H9 (cell line): ENCODE results near the gene TMEM52B. TPM values are rescaled to one million over a fixed set of nuclear protein-coding genes. Genes with fewer than 3 reads are reported as not detected.

ENCODE experiments used
- DNase-seq: peaks from one replicate; pipeline ENCODE4 v3.0.0-alpha.2; 2017
- H2AFZ ChIP-seq: one replicate; pipeline ENCODE4 v1.6.1; 2013; ENCODE audit warnings: mild to moderate bottlenecking, low read length, control low read depth, moderate library complexity
- H2AK5ac ChIP-seq: 2 replicates; pipeline ENCODE4 v1.6.1; 2013; ENCODE audit warnings: low read length, control low read depth, mixed read lengths; ENCODE audit not compliant: insufficient read length
- H2BK120ac ChIP-seq: one replicate; pipeline ENCODE4 v1.6.1; 2013; ENCODE audit warnings: low read depth, mild to moderate bottlenecking, low read length, control low read depth, inconsistent platforms; ENCODE audit not compliant: poor library complexity, severe bottlenecking
- H2BK12ac ChIP-seq: 2 replicates; pipeline ENCODE4 v1.6.1; 2013; ENCODE audit warnings: low read length, control low read depth, mixed read lengths, low read depth; ENCODE audit not compliant: insufficient read length
- H2BK15ac ChIP-seq: 2 replicates; pipeline ENCODE4 v1.6.1; 2013; ENCODE audit warnings: low read depth, low read length, control low read depth
- H2BK20ac ChIP-seq: one replicate; pipeline ENCODE4 v1.6.1; 2013; ENCODE audit warnings: low read depth, mild to moderate bottlenecking, low read length, control low read depth, inconsistent platforms; ENCODE audit not compliant: poor library complexity, severe bottlenecking
- H2BK5ac ChIP-seq: 2 replicates; pipeline ENCODE4 v1.6.1; 2013; ENCODE audit warnings: low read length, control low read depth, mixed read lengths; ENCODE audit not compliant: insufficient read length
- H3K14ac ChIP-seq: 2 replicates; pipeline ENCODE4 v1.6.1; 2013; ENCODE audit warnings: low read length, control low read depth; ENCODE audit not compliant: insufficient read depth
- H3K18ac ChIP-seq: 2 replicates; pipeline ENCODE4 v1.6.1; 2013; ENCODE audit warnings: low read depth, mild to moderate bottlenecking, mixed read lengths, low read length, control low read depth; ENCODE audit not compliant: insufficient read length
- H3K23ac ChIP-seq: 2 replicates; pipeline ENCODE4 v1.6.1; 2013; ENCODE audit warnings: low read length, control low read depth, mixed read lengths, low read depth; ENCODE audit not compliant: insufficient read length
- H3K23me2 ChIP-seq: 2 replicates; pipeline ENCODE4 v1.6.1; 2013; ENCODE audit warnings: low read depth, mild to moderate bottlenecking, mixed read lengths, low read length, control low read depth; ENCODE audit not compliant: insufficient read length, poor library complexity, severe bottlenecking
- H3K27ac ChIP-seq: 2 replicates; pipeline ENCODE4 v1.5.1; 2013; ENCODE audit warnings: low read length, control low read depth, mixed read lengths, low read depth; ENCODE audit not compliant: insufficient read length
- H3K27me3 ChIP-seq: 2 replicates; pipeline ENCODE4 v1.6.1; 2013; ENCODE audit warnings: low read length, control low read depth, inconsistent platforms; ENCODE audit not compliant: insufficient read depth
- H3K4ac ChIP-seq: 2 replicates; pipeline ENCODE4 v1.6.1; 2013; ENCODE audit warnings: low read depth, mild to moderate bottlenecking, control low read depth, inconsistent platforms, low read length, moderate library complexity
- H3K4me1 ChIP-seq: 2 replicates; pipeline ENCODE4 v1.6.1; 2013; ENCODE audit warnings: low read length, control low read depth, inconsistent platforms; ENCODE audit not compliant: insufficient read depth
- H3K4me2 ChIP-seq: 2 replicates; pipeline ENCODE4 v1.6.1; 2013; ENCODE audit warnings: low read length, control low read depth, mixed read lengths; ENCODE audit not compliant: insufficient read length, insufficient read depth
- H3K56ac ChIP-seq: 2 replicates; pipeline ENCODE4 v1.6.1; 2013; ENCODE audit warnings: low read depth, mild to moderate bottlenecking, mixed read lengths, low read length, control low read depth; ENCODE audit not compliant: insufficient read length
- H3K79me1 ChIP-seq: 2 replicates; pipeline ENCODE4 v1.6.1; 2013; ENCODE audit warnings: low read depth, mild to moderate bottlenecking, moderate library complexity, low read length, control low read depth, inconsistent platforms; ENCODE audit not compliant: insufficient read depth, poor library complexity, severe bottlenecking
- H3K79me2 ChIP-seq: 2 replicates; pipeline ENCODE4 v1.6.1; 2013; ENCODE audit warnings: low read length, control low read depth, inconsistent platforms; ENCODE audit not compliant: insufficient read depth
- H3K9ac ChIP-seq: 2 replicates; pipeline ENCODE4 v1.6.1; 2013; ENCODE audit warnings: low read length, control low read depth, mixed read lengths; ENCODE audit not compliant: insufficient read length; ENCODE audit errors: extremely low read depth
- H3K9me3 ChIP-seq: one replicate; pipeline ENCODE4 v1.6.1; 2013; ENCODE audit warnings: low read depth, low read length, inconsistent platforms; ENCODE audit not compliant: control insufficient read depth
- H3T11ph ChIP-seq: one replicate; pipeline ENCODE4 v1.6.1; 2013; ENCODE audit warnings: mild to moderate bottlenecking, low read length, control low read depth, inconsistent platforms
- H4K20me1 ChIP-seq: one replicate; pipeline ENCODE4 v1.6.1; 2013; ENCODE audit not compliant: control insufficient read depth, insufficient read length, insufficient read depth
- H4K5ac ChIP-seq: 2 replicates; pipeline ENCODE4 v1.6.1; 2013; ENCODE audit warnings: low read depth, mild to moderate bottlenecking, mixed read lengths, low read length, control low read depth; ENCODE audit not compliant: insufficient read length
- H4K8ac ChIP-seq: replicated peaks from 2 replicates; pipeline ENCODE4 v1.6.1; 2013; ENCODE audit warnings: low read length, control low read depth, mixed read lengths, low read depth; ENCODE audit not compliant: insufficient read length
- H4K91ac ChIP-seq: 2 replicates; pipeline ENCODE4 v1.6.1; 2013; ENCODE audit warnings: low read depth, mild to moderate bottlenecking, moderate library complexity, mixed read lengths, low read length, control low read depth; ENCODE audit not compliant: insufficient read length
- H3K27ac Mint-ChIP-seq, 3 experiments: 2 replicates in 2 of 3; 3 replicates in 1 of 3; pipeline ENCODE4 v1.8.0; 2020 to 2021; ENCODE audit warnings: mixed read lengths in 3 of 3, mild to moderate bottlenecking in 1 of 3, moderate library complexity in 1 of 3
- H3K27me3 Mint-ChIP-seq: 2 replicates; pipeline ENCODE4 v1.8.0; 2021; ENCODE audit warnings: low read depth, mild to moderate bottlenecking, moderate library complexity, mixed read lengths
- H3K36me3 Mint-ChIP-seq, 3 experiments: 2 replicates in 2 of 3; 3 replicates in 1 of 3; pipeline ENCODE4 v1.8.0; 2020 to 2021; ENCODE audit warnings: low read depth in 3 of 3, mixed read lengths in 3 of 3; ENCODE audit not compliant: insufficient read depth in 1 of 3
- H3K4me1 Mint-ChIP-seq, 2 experiments: 2 replicates each; pipeline ENCODE4 v1.8.0; 2020; ENCODE audit warnings: mixed read lengths in 2 of 2
- H3K4me3 Mint-ChIP-seq, 2 experiments: 2 replicates in 1 of 2; 3 replicates in 1 of 2; pipeline ENCODE4 v1.8.0; 2020 to 2021; ENCODE audit warnings: mild to moderate bottlenecking in 2 of 2, mixed read lengths in 2 of 2, moderate library complexity in 1 of 2
- H3K9me3 Mint-ChIP-seq, 2 experiments: 2 replicates in 1 of 2; 3 replicates in 1 of 2; pipeline ENCODE4 v1.8.0; 2020; ENCODE audit warnings: mild to moderate bottlenecking in 2 of 2, mixed read lengths in 2 of 2, moderate library complexity in 1 of 2
- WGBS: extraction: QIAGEN DNeasy Blood & Tissue Kit; methylation state at CpG from one replicate; pipeline ENCODE4 v1.1.7; 2013; ENCODE audit warnings: missing lambda C conversion rate, low lambda C conversion rate, mixed read lengths; ENCODE audit not compliant: insufficient read length; ENCODE audit errors: extremely low coverage; 5-methylcytosine and 5-hydroxymethylcytosine counted together
- total RNA-seq: library from RNA; stranded (reverse); gene quantifications from 2 replicates; pipeline ENCODE4 v1.2.1, GENCODE V29; 2021
- TF ChIP-seq, protein P1 (sequence below): fragments of 200-600 bp; sonication (generic); conservative IDR thresholded peaks from 3 replicates; pipeline ENCODE4 v1.8.0; 2021; ENCODE audit warnings: antibody characterized with exemption, mild to moderate bottlenecking

Gene TMEM52B
- total RNA-seq, 1 experiment from 2014 or later: not detected

DNA sequence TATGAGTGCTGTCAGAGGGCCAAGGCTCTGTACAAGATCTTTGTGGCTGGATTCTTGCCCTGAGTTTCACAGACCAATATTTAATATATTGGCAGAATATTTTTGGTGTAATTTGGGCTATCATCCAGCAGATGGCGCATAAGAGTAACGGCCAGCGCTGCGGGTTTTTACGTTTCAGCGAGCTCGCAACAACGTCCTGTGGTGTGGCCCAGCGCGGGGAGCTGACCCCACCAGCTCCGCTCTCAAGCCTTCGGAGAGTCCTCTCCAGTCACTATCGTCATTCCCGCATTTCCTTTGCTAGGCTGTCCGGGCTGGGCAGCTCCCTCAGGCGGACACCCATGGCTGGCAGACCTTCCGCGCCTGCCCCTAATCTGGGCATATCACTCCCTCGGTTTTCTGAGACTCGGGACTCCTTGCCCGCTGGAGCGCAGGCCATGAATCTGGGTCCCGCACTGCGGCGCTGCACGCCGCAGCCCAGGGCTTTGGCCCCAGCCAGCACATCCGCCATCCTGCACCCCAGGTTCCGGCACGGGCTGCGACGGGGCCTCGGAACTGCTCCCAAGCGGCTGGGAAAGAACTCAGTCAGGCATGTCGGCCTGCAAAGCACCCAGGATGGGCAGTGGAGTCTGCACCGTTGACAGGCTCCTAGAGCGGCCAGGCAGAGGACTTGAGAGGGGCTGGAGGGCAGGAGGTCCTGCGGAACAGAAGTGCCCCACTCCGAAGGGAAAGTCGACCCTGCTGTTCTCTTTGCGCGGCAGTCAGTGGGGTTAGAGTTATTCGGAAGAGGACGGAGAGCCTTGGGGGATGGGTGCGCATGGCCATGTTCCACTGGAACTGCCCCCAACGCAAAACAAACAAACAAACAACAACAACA lies 25.3 kb upstream of the TMEM52B start:
- no peak overlapping the region for H2AK5ac ChIP-seq
- peak; percentile 89 for DNase-seq
- peak overlapping the region; percentile 90 for H3K14ac ChIP-seq
- H3K79me2 ChIP-seq: no peaks in the 10 kb centered on the region
- Mint-ChIP-seq H3K4me1 (peaks cover 0 to 7% of the 10 kb centered on the region in 2 experiments; a peak in 3 of 4 replicates), H3K27ac (peak overlapping the region in 2 of 3 experiments; percentile 63 to 92; a peak in 3 of 7 replicates), H3K4me3 (peak overlapping the region; percentile 81 to 85), H3K9me3 (peaks cover 0 to 2% of the 10 kb centered on the region in 2 experiments; a peak in 2 of 5 replicates), H3K36me3 (no peaks in the 10 kb centered on the region; a peak in 1 of 7 replicates), H3K27me3 (peaks cover 4% of the 10 kb centered on the region; the same call in 1 of the 2 replicates)
- no peak overlapping the region for H2BK120ac ChIP-seq
- H2AFZ ChIP-seq: peak overlapping the region; percentile 88
- no peak overlapping the region for H4K5ac ChIP-seq
- H2BK15ac ChIP-seq: no peak overlapping the region
- peak overlapping the region; percentile 64 for H3K4me2 ChIP-seq
- H3K56ac ChIP-seq: no peak overlapping the region
- H3K27ac ChIP-seq: peak overlapping the region; percentile 2
- H3K4ac ChIP-seq: no peak overlapping the region
- H2BK5ac ChIP-seq: no peak overlapping the region
- no peak overlapping the region for H3K23ac ChIP-seq
- H3K4me1 ChIP-seq: no peaks in the 10 kb centered on the region; the same call in 1 of the 2 replicates
- H4K20me1 ChIP-seq: no peaks in the 10 kb centered on the region
- no peaks in the 10 kb centered on the region for H3K27me3 ChIP-seq
- no peak overlapping the region for H2BK20ac ChIP-seq
- H3K23me2 ChIP-seq: peaks cover 9% of the 10 kb centered on the region
- peak overlapping the region; percentile 52 for H3K9ac ChIP-seq
- no peak overlapping the region for H3T11ph ChIP-seq
- peak overlapping the region; percentile 80 for H3K18ac ChIP-seq
- no peaks in the 10 kb centered on the region for H3K9me3 ChIP-seq
- TF ChIP-seq, protein P1, sequence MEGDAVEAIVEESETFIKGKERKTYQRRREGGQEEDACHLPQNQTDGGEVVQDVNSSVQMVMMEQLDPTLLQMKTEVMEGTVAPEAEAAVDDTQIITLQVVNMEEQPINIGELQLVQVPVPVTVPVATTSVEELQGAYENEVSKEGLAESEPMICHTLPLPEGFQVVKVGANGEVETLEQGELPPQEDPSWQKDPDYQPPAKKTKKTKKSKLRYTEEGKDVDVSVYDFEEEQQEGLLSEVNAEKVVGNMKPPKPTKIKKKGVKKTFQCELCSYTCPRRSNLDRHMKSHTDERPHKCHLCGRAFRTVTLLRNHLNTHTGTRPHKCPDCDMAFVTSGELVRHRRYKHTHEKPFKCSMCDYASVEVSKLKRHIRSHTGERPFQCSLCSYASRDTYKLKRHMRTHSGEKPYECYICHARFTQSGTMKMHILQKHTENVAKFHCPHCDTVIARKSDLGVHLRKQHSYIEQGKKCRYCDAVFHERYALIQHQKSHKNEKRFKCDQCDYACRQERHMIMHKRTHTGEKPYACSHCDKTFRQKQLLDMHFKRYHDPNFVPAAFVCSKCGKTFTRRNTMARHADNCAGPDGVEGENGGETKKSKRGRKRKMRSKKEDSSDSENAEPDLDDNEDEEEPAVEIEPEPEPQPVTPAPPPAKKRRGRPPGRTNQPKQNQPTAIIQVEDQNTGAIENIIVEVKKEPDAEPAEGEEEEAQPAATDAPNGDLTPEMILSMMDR: peak; percentile 89
- no CpG with 5 or more reads among the region's 46 CpGs for WGBS
- no peak overlapping the region for H4K91ac ChIP-seq
- no peaks in the 10 kb centered on the region for H3K79me1 ChIP-seq
- no peak overlapping the region for H4K8ac ChIP-seq
- no peak overlapping the region for H2BK12ac ChIP-seq
